ENCODE data around the gene IMMP2L.
"Not testable (repeated sequence)": the region's sequence is repeated elsewhere in the genome, so short reads cannot be mapped to it uniquely, and the experiment has no call there.

The IMMP2L gene

DNA sequence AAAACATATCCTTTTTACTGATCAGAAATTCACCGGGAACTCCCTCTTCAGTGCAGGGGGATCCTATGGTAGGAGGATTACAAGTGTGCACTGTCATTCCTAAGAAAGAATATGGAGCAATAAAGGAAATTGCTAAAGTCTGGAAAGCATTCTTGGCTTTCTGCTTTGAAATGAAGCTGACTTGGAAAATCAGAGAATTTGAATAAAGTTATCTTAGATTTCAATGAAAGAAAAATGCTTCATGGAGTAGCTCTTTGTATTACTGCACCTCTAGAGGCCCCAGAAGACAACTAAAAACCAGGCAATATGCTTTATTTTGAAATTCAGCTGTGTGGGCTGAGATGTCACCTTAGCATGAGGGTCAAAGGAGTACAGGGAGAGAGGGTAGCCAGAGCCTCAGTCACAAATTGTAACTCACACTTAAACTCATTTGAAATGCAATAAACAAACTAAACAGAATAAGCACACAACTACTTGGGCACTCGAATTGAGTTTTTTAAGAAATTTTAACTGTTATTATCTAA, 102.5 kb downstream of the IMMP2L start:
- Histone ChIP-seq H3K36me3 (ENCODE audit: control insufficient read depth, insufficient read depth, low read length) (no peaks in the 10 kb centered on the region), H3K27me3 (replicated peaks; ENCODE audit: control insufficient read depth, insufficient read depth, low read length) (no peaks in the 10 kb centered on the region), H3K4me3 (replicated peaks; ENCODE audit: low read depth, low read length) (no peak overlapping the region)
- no peak for DNase-seq (ENCODE audit: extremely low read depth, insufficient read length)
- TF ChIP-seq, protein P1, sequence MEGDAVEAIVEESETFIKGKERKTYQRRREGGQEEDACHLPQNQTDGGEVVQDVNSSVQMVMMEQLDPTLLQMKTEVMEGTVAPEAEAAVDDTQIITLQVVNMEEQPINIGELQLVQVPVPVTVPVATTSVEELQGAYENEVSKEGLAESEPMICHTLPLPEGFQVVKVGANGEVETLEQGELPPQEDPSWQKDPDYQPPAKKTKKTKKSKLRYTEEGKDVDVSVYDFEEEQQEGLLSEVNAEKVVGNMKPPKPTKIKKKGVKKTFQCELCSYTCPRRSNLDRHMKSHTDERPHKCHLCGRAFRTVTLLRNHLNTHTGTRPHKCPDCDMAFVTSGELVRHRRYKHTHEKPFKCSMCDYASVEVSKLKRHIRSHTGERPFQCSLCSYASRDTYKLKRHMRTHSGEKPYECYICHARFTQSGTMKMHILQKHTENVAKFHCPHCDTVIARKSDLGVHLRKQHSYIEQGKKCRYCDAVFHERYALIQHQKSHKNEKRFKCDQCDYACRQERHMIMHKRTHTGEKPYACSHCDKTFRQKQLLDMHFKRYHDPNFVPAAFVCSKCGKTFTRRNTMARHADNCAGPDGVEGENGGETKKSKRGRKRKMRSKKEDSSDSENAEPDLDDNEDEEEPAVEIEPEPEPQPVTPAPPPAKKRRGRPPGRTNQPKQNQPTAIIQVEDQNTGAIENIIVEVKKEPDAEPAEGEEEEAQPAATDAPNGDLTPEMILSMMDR (IDR thresholded peaks at IDR 0.05; ENCODE audit: insufficient read depth, low read length, poor library complexity, severe bottlenecking): no peak

DNA sequence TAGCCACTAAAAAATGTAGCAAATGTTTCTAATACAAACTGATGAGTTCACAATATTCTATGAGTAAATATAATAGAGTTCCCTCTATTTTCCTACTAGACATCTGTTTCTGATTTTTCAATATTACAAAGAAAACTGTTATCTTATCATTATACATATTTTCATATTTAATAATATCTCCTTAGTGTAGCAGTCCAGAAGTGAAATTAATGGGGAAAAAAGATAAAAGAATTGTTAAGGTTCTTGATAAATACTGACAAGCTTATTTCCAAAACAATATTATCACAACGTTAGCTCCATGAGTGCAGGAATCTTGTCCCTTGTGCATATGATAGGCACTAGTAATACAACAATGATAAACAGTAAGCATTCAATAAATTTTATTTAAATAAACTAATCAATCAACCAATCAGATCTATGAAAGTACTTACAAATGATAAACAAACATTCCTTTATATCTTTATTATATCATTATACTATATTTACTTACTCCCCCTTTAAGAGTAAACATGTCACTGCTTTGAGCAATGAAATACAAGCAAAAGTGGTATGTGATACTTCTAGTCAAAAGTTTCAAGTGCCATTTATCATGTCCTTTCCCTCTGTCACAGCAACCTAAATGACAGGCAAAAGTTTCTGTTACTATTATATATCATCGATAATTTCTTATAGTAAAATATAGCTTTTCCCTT, 103.1 kb downstream of the IMMP2L start:
- H3K36me3 ChIP-seq (ENCODE audit: control insufficient read depth, insufficient read depth, low read length): no peaks in the 10 kb centered on the region
- DNase-seq (ENCODE audit: extremely low read depth, insufficient read length): no peak
- H3K4me3 ChIP-seq (replicated peaks; ENCODE audit: low read depth, low read length): no peak overlapping the region
- TF ChIP-seq, protein P1 (IDR thresholded peaks at IDR 0.05; ENCODE audit: insufficient read depth, low read length, poor library complexity, severe bottlenecking): no peak
- H3K27me3 ChIP-seq (replicated peaks; ENCODE audit: control insufficient read depth, insufficient read depth, low read length): no peaks in the 10 kb centered on the region

DNA sequence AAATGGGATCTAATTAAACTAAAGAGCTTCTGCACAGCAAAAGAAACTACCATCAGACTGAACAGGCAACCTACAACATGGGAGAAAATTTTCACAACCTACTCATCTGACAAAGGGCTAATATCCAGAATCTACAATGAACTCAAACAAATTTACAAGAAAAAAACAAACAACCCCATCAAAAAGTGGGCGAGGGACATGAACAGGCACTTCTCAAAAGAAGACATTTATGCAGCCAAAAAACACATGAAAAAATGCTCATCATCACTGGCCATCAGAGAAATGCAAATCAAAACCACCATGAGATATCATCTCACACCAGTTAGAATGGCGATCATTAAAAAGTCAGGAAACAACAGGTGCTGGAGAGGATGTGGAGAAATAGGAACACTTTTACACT, 111.6 kb downstream of the IMMP2L start:
- H3K36me3 ChIP-seq (ENCODE audit: control insufficient read depth, insufficient read depth, low read length); H3K27me3 ChIP-seq (replicated peaks; ENCODE audit: control insufficient read depth, insufficient read depth, low read length); H3K4me3 ChIP-seq (replicated peaks; ENCODE audit: low read depth, low read length); DNase-seq (ENCODE audit: extremely low read depth, insufficient read length): not testable (repeated sequence)

DNA sequence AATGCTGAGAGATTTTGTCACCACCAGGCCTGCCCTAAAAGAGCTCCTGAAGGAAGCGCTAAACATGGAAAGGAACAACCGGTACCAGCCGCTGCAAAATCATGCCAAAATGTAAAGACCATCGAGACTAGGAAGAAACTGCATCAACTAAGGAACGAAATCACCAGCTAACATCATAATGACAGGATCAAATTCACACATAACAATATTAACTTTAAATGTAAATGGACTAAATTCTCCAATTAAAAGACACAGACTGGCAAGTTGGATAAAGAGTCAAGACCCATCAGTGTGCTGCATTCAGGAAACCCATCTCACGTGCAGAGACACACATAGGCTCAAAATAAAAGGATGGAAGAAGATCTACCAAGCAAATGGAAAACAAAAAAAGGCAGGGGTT, 114.8 kb downstream of the IMMP2L start:
- not testable (repeated sequence) for H3K36me3 ChIP-seq (ENCODE audit: control insufficient read depth, insufficient read depth, low read length); DNase-seq (ENCODE audit: extremely low read depth, insufficient read length); H3K4me3 ChIP-seq (replicated peaks; ENCODE audit: low read depth, low read length); H3K27me3 ChIP-seq (replicated peaks; ENCODE audit: control insufficient read depth, insufficient read depth, low read length)

DNA sequence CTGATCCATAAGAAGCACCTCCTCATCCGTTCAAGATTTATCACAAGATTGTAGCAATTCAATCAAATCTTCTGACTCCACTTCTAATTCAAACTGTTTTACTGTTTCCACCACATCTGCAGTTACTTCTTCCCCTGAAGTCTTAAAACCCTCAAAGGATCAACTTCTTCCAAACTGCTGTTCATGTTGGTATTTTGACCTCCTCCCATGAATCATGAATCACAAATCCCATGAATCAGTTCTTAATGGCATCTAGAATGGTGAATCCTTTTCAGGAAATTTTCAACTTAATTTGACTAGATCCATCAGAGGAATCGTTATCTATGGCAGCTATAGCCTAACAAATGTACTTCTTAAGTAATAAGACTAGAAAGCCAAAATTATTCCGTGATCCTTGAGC, 122.3 kb downstream of the IMMP2L start:
- no peak for DNase-seq (ENCODE audit: extremely low read depth, insufficient read length)
- no peak overlapping the region for H3K4me3 ChIP-seq (replicated peaks; ENCODE audit: low read depth, low read length)
- no peaks in the 10 kb centered on the region for H3K27me3 ChIP-seq (replicated peaks; ENCODE audit: control insufficient read depth, insufficient read depth, low read length)
- TF ChIP-seq, protein P1 (IDR thresholded peaks at IDR 0.05; ENCODE audit: insufficient read depth, low read length, poor library complexity, severe bottlenecking): no peak
- no peaks in the 10 kb centered on the region for H3K36me3 ChIP-seq (ENCODE audit: control insufficient read depth, insufficient read depth, low read length)

DNA sequence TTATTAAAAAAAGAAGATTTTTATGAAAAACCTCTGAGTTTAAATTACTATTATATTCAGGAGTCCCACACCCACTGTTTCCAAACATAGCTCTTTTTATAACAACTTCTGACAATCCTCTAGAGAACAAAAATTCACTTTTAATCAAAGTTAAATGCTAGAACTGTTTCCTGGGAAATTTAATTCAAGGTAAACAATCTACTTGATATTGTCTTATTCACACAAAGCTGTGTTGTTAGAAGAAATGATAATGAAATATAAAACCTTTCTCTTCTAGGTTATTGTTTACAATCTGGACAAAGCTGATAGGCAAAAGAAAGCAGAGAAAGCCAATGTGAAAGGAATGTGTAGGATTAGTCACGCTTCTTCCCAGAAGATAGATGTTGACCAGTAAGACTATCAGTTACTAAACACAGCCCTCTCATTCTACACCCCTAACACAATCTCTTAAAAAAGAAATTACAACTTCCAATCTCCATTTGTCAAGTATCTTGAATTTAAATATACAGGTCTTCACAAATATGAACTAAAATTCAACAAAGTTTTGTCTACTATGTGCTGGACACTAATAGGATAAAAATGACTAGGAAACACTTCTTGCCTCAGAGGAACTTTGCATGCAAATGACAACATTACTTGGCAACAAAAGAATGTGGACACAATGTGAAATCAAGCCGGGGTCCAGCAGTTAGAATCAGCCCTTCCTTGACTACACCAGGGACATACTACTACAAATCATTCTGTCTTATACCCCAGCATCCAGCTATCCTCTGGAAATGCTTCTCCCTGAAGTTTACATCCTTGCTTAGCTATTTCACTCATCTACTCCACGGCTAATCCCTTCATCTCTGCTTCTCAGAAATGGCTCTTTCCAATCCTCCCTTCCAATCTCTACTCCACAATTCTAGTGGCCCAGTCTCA, 123.7 kb downstream of the IMMP2L start:
- H3K27me3 ChIP-seq (replicated peaks; ENCODE audit: control insufficient read depth, insufficient read depth, low read length): no peaks in the 10 kb centered on the region
- TF ChIP-seq, protein P1 (IDR thresholded peaks at IDR 0.05; ENCODE audit: insufficient read depth, low read length, poor library complexity, severe bottlenecking): no peak
- no peak overlapping the region for H3K4me3 ChIP-seq (replicated peaks; ENCODE audit: low read depth, low read length)
- no peak for DNase-seq (ENCODE audit: extremely low read depth, insufficient read length)
- no peaks in the 10 kb centered on the region for H3K36me3 ChIP-seq (ENCODE audit: control insufficient read depth, insufficient read depth, low read length)

Measured in GM06990 (cell line).